Glomerular visceral epithelial cell (primary cell): ENCODE results near the gene AGTRAP.

Experiments used
- DNase-seq: peaks from one replicate; pipeline ENCODE4 v3.0.0-alpha.2; 2016; ENCODE audit errors: extremely low spot score

AGTRAP gene

DNA sequence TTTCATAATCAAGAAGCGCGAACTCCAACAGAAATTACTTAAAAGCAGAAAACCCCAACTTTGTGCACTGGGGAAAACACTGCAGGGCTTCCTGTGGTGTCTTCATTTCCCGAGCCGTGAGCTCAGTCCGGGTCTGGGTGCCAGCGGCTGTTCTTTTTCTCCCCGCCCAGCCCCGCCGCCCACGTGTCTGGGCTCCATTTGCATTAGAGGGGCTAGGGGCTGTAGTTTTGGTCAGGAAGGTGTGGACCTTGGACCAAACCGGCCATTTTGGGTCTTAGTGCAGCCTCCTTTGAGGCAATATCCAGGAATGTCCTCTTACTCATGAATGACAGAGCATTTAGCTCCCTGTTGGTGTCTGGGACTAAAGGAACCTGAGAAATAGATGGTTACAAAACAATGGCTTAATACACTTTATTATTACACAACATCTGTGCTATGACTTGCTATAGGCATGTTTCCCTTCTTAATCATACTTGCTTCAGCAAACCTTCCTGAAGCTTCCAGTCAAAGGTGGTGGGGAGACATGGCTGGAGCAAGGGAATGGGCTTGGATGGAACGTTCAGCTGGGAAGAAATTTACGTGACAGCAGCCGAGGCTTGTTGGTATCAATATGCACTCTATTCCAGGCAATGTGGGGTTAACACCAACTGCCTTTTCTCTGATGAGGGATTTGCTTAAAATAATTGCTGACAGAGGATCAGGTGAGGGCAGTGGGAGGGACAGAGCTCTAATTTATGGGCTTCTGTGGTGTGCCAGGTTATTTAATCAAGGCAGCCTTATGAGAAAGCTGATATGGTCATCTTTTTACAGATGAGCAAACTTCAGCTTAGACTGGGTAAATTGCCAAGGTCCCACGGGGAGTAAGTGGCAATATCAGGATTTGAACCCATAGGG lies 1.1 kb downstream of the AGTRAP start:
- DNase-seq, result peak; percentile 55

DNA sequence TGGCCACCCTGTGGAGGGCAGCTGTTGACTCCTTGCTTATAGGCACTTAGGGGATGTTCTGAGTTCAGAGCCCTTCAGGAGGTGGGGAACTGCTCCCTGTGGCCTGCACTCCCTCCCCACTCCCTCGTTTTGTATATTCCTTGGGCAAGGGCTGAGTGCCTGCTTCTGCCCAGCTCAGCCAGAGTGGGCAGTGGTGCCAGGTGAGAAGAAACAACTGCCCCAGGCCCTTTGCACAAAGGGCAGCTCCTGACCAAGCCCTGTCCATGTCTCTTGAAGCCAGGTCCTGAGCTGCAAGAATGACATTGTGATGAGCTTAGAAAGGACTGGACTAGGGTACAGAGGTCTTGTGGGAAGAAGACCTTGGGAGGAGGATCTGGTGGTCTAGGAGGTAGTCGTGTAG lies 2.2 kb downstream of the AGTRAP start:
- DNase-seq, result no peak

- no peak for DNase-seq
Observed at GRCh38 chr1:11738783-11739182, 2.8 kb downstream of the AGTRAP start.

GRCh38 chr1:11740258-11741192 lies 4.6 kb downstream of the AGTRAP start:
- no peak for DNase-seq

DNA sequence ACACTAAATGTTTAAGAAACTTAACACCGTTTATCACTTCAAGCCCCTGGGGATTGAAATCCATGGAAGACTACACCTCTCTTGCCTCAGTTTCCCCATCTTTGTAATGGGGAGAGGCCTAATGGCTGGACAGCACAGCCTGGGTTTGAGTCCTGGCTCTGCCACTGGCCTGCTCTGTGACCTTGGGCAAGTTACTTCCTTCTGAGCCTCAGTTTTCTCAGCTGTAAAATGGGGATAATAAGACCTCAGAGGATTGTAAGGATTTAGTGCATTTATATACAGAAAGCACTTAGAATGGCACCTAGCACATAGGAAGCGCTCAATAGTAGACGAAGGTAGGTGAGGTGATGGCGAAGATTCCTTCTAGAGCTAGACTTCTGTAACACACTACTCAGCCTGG lies 5.5 kb downstream of the AGTRAP start:
- DNase-seq, result no peak

- DNase-seq, result no peak
Observed at GRCh38 chr1:11741919-11742558, 6.1 kb downstream of the AGTRAP start.

DNA sequence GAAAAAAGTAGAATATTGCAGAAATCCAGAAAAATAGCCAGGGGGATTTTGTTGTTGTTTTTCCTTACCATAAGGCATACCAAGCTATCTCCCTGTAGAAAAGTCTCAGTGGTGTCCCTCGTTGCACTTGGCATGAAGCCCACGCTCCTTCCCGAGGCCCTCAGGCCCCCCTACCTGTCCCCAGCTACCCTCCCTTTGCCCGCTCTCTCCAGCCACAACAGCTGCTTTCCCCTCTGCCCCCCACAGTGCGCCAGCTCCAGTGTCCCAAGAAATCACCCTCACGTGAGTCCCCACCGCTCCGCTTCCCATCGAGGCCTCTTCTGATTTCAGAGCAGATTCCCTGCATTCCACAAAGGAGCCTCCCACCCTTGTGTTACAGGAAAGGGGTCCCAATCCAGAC lies 8.4 kb downstream of the AGTRAP start:
- DNase-seq, result no peak

GRCh38 chr1:11746092-11746491 lies 10.2 kb downstream of the AGTRAP start:
- no peak for DNase-seq

- no peak for DNase-seq
Observed at GRCh38 chr1:11746795-11747487, 11.0 kb downstream of the AGTRAP start.

- no peak for DNase-seq
Observed at GRCh38 chr1:11748294-11749202, 12.6 kb downstream of the AGTRAP start.

DNA sequence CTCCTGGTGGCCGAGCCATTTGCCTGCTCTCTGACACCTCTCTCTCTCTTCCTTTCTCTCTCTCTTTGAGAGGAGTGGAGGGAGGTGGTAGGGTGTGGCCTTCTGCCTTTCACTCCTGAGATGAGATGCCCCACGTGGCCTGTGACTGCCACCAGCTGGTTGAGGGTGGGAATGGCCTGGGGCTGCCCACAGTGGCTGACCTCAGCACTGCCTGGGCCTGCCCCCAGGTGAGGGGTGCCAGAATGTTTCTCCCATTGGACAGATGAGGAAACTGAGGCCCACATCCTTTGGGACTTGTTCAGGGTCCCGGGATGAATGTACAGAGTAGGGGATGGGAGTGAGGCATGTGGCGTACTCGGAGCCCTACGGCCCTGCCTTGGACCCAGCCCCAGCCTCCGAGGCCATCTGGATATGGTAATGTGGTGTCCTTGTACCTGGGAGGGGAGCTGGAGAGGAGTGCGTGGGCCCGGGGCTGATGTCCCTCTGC lies 13.3 kb downstream of the AGTRAP start:
- peak; percentile 53 for DNase-seq

GRCh38 chr1:11749996-11750395 lies 14.1 kb downstream of the AGTRAP start:
- no peak for DNase-seq

GRCh38 chr1:11751087-11751486 lies 15.2 kb downstream of the AGTRAP start:
- no peak for DNase-seq

DNA sequence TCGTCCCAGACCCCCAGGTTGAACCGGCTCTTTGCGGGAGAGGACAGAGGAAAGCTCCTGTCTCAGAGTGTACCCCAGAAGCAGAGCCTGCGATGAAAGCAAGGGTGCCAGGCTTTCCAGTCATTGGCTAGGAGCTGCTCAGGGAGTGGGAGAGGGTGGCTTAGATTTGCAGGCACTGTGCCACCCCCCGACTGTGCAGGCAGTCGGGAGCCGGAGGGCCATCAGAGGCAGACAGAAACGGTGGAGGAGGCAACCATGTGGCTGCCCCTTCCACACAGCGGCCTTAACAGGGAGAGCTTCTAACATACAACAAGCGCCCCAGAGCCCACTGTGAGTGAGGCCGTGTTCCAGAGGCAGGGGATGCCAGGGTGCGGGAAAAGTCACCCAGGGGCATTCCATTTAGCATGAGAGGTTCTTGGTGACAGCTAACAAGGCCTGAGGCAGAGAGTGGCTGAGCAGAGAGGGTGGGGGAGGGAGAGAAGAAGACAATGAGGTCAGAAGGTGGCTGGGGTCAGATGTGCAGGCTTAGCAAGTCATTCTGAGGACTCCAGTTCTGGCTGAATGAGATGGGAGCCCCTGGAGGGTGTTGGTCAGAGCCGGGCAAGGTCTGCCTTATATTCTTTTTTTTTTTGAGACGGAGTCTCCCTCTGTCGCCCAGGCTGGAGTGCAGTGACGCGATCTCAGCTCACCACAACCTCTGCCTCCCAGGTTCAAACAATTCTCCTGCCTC lies 16.6 kb downstream of the AGTRAP start:
- DNase-seq, result no peak

DNA sequence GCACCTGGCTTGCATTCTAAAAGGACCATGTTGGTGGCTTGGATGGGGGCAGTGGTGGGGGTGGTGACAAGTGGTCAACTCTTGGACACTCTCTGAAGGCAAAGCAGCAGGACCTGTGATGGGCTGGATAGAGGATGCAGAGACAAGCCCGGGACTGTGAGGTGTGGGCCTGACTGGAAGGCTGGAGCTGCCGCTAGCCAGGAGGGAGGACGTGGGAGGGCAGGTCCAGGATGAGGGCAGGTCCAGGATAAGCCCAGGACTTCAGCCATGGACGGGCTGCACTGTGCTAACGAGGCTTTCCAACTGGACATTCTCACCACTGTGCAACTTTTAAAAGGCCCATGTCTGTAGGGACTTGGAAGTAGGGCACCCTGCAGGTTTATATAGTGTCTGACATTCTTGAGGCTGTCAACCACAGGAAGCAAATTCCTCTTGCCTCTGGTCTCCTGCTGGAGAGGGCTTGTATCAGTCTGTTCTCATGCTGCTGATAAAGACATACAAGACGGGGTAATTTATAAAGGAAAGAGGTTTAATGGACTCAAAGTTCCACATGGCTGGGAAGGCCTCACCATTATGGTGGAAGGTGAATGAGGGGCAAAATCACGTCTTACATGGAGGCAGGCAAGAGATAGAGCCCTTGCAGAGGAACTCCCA lies 17.7 kb downstream of the AGTRAP start:
- DNase-seq, result peak; percentile 12

- no peak for DNase-seq
Observed at GRCh38 chr1:11757047-11757446, 21.1 kb downstream of the AGTRAP start.

DNA sequence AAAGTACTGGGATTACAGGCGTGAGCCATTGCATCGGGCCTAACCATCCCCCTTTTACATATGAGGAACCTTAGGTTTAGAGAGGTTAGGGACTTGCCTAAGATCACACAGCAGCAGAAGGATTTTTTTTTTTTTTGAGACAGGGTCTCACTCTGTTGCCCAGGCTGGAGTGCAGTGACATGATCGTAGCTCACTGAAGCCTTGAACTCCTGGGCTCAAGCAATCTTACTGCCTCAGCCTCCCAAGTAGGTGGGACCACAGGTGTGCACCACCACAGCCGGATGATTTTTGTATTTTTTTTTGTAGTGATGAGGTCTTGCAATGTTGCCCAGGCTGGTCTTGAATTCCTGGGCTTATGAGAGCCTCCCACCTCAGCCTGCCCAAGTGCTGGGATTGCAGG lies 23.9 kb downstream of the AGTRAP start:
- no peak for DNase-seq

GRCh38 chr1:11761285-11761684 lies 25.3 kb downstream of the AGTRAP start:
- no peak for DNase-seq

- DNase-seq, result no peak
Observed at GRCh38 chr1:11761988-11762406, 26.1 kb downstream of the AGTRAP start, which contains the start of gene C1orf167. Gene C1orf167 (plus strand): TSS chr1:11762193. CDS start chr1:11764401, 2,208 bp downstream.
